Smooth muscle cell (in vitro differentiated cells): ENCODE measurements around the gene CCL20. TPM values are rescaled to one million over a fixed set of nuclear protein-coding genes. Genes with fewer than 3 reads are reported as not detected.
"Not testable (repeated sequence)": the region's sequence is repeated elsewhere in the genome, so short reads cannot be mapped to it uniquely, and the experiment has no call there.

Experiments used
- DNase-seq: peaks from one replicate; lab custom pipeline; 2025; ENCODE audit not compliant: unreplicated experiment; lab: John Stamatoyannopoulos, UW
- H2AFZ ChIP-seq: fragments of 200-600 bp; sonication (generic); 2 replicates; pipeline ENCODE4 v1.6.0; 2016; ENCODE audit warnings: antibody characterized with exemption, low read depth, mild to moderate bottlenecking
- H3F3A ChIP-seq: fragments of 200-600 bp; sonication (generic); 2 replicates; pipeline ENCODE4 v1.6.0; 2017; ENCODE audit warnings: antibody characterized with exemption, low read depth
- H3K27ac ChIP-seq: fragments of 200-600 bp; sonication (generic); 2 replicates; pipeline ENCODE4 v1.5.1; 2016; ENCODE audit warnings: low read depth, mild to moderate bottlenecking
- H3K27me3 ChIP-seq: fragments of 200-600 bp; sonication (generic); 2 replicates; pipeline ENCODE4 v1.6.1; 2016; ENCODE audit warnings: low read depth, mild to moderate bottlenecking
- H3K36me3 ChIP-seq: fragments of 200-600 bp; sonication (generic); 2 replicates; pipeline ENCODE4 v1.5.1; 2016; ENCODE audit warnings: low read depth
- H3K4me1 ChIP-seq: fragments of 200-600 bp; sonication (generic); 2 replicates; pipeline ENCODE4 v1.5.1; 2016; ENCODE audit warnings: low read depth
- H3K4me2 ChIP-seq: fragments of 200-600 bp; sonication (generic); 2 replicates; pipeline ENCODE4 v1.6.0; 2016; ENCODE audit warnings: mild to moderate bottlenecking
- H3K4me3 ChIP-seq: fragments of 200-600 bp; sonication (generic); 2 replicates; pipeline ENCODE4 v1.5.1; 2016; ENCODE audit warnings: mild to moderate bottlenecking
- H3K79me2 ChIP-seq: fragments of 200-600 bp; sonication (generic); 2 replicates; pipeline ENCODE4 v1.6.0; 2016; ENCODE audit warnings: low read depth, mild to moderate bottlenecking
- H3K9ac ChIP-seq: fragments of 200-600 bp; sonication (generic); 2 replicates; pipeline ENCODE4 v1.6.0; 2016; ENCODE audit warnings: low read depth
- H3K9me3 ChIP-seq: fragments of 200-600 bp; sonication (generic); replicated peaks from 2 replicates; pipeline ENCODE4 v1.5.1; 2016; ENCODE audit warnings: low read depth
- H4K20me1 ChIP-seq: fragments of 200-600 bp; sonication (generic); 2 replicates; pipeline ENCODE4 v1.6.0; 2016; ENCODE audit warnings: low read depth
- CTCF ChIP-seq: fragments of 200-600 bp; sonication (generic); IDR thresholded peaks from 2 replicates; pipeline ENCODE4 v1.5.1; 2017; ENCODE audit warnings: borderline replicate concordance, mild to moderate bottlenecking, antibody characterized with exemption; ENCODE audit not compliant: insufficient read depth, poor library complexity, severe bottlenecking
- WGBS: methylation state at CpG from one replicate; pipeline ENCODE4 v1.1.7; 2016; ENCODE audit warnings: low lambda C conversion rate; 5-methylcytosine and 5-hydroxymethylcytosine counted together
- polyA plus RNA-seq: library from polyadenylated mRNA; unstranded; fragments of >200 nt; fragmentation: Nextera tagmentation; extraction: Ambion mirVana; gene quantifications from 2 replicates; pipeline ENCODE4 v1.2.1, GENCODE V29; 2016
- total RNA-seq: library from RNA; depleted of rRNA; stranded (reverse); fragments of >200 nt; gene quantifications from 2 replicates; pipeline ENCODE4 v1.2.3, GENCODE V29; 2014

Gene CCL20
- total and polyA plus RNA-seq, 2 experiments from 2014 or later, result 6.7 to 12.9 TPM

GRCh38 chr2:227829337-227829736, 15.7 kb downstream of the CCL20 start:
- H3K27me3 ChIP-seq, result no peaks in the 10 kb centered on the region
- H3K9ac ChIP-seq, result no peak overlapping the region
- 95% methylated on average over 2 of the region's 2 CpGs for WGBS
- H3K36me3 ChIP-seq, result no peaks in the 10 kb centered on the region
- no peaks in the 10 kb centered on the region for H4K20me1 ChIP-seq
- DNase-seq, result no peak
- H3K4me2 ChIP-seq, result no peak overlapping the region
- TF ChIP-seq CTCF, result no peak
- no peaks in the 10 kb centered on the region for H3F3A ChIP-seq
- H3K9me3 ChIP-seq, result no peaks in the 10 kb centered on the region
- H3K4me3 ChIP-seq, result no peak overlapping the region
- no peaks in the 10 kb centered on the region for H3K79me2 ChIP-seq
- no peak overlapping the region for H3K27ac ChIP-seq
- no peaks in the 10 kb centered on the region for H3K4me1 ChIP-seq
- H2AFZ ChIP-seq, result no peak overlapping the region

GRCh38 chr2:227834423-227834822, 20.8 kb downstream of the CCL20 start:
- WGBS, result 92% methylated on average over 10 of the region's 10 CpGs
- DNase-seq, result no peak
- no peaks in the 10 kb centered on the region for H3K27me3 ChIP-seq
- H3K9me3 ChIP-seq, result no peaks in the 10 kb centered on the region
- no peak for TF ChIP-seq CTCF
- H3K9ac ChIP-seq, result no peak overlapping the region
- H3K79me2 ChIP-seq, result no peaks in the 10 kb centered on the region
- H3K27ac ChIP-seq, result no peak overlapping the region
- H3K4me2 ChIP-seq, result no peak overlapping the region
- H4K20me1 ChIP-seq, result no peaks in the 10 kb centered on the region
- H3K4me1 ChIP-seq, result no peaks in the 10 kb centered on the region
- H2AFZ ChIP-seq, result no peak overlapping the region
- no peaks in the 10 kb centered on the region for H3K36me3 ChIP-seq
- H3K4me3 ChIP-seq, result no peak overlapping the region
- no peaks in the 10 kb centered on the region for H3F3A ChIP-seq

GRCh38 chr2:227834916-227835650, 21.4 kb downstream of the CCL20 start:
- H3K4me2 ChIP-seq, result no peak overlapping the region
- no peaks in the 10 kb centered on the region for H3K79me2 ChIP-seq
- no peak overlapping the region for H3K9ac ChIP-seq
- no peak overlapping the region for H3K27ac ChIP-seq
- whole genome bisulfite sequencing, result 91% methylated on average over 5 of the region's 5 CpGs
- no peak overlapping the region for H2AFZ ChIP-seq
- no peaks in the 10 kb centered on the region for H3K9me3 ChIP-seq
- H3K4me3 ChIP-seq, result no peak overlapping the region
- H3K36me3 ChIP-seq, result no peaks in the 10 kb centered on the region
- no peak for TF ChIP-seq CTCF
- H3F3A ChIP-seq, result no peaks in the 10 kb centered on the region
- no peaks in the 10 kb centered on the region for H3K4me1 ChIP-seq
- H3K27me3 ChIP-seq, result no peaks in the 10 kb centered on the region
- no peaks in the 10 kb centered on the region for H4K20me1 ChIP-seq
- DNase-seq, result no peak

- WGBS, result 80% methylated on average over 7 of the region's 7 CpGs
- DNase-seq, H3K4me1 ChIP-seq, H3K27ac ChIP-seq, H2AFZ ChIP-seq, H3K4me2 ChIP-seq, H3K9me3 ChIP-seq, H3K27me3 ChIP-seq, H3K79me2 ChIP-seq, H3K4me3 ChIP-seq, H3K9ac ChIP-seq, H4K20me1 ChIP-seq, H3F3A ChIP-seq, H3K36me3 ChIP-seq: not testable (repeated sequence)
Measured at GRCh38 chr2:227839339-227840129, 25.9 kb downstream of the CCL20 start.
